Stomach (tissue), 9 donors: ENCODE data around the gene SLFN13. TPM values are rescaled to one million over a fixed set of nuclear protein-coding genes. Genes with fewer than 3 reads are reported as not detected.

Experiments used
- DNase-seq, 2 donors: peaks; one replicate each; pipeline versions ENCODE4 v3.0.0 to v3.0.0-alpha.2; 2013 to 2019
- H3K27ac ChIP-seq, 5 donors: fragments of 200-600 bp in 4 of 5; sonication (generic) in 4 of 5; one replicate each; pipeline ENCODE4 v1.5.1; 2013 to 2019; ENCODE audit warnings: mild to moderate bottlenecking in 1 of 5, moderate library complexity in 1 of 5
- H3K27me3 ChIP-seq, 3 donors: fragments of 200-600 bp; sonication (generic); one replicate each; pipeline ENCODE4 v1.5.1; 2017 to 2019; ENCODE audit warnings: mixed run types in 1 of 3
- H3K36me3 ChIP-seq, 4 donors: fragments of 200-600 bp; sonication (generic); 1 replicate in 3 of 4; 2 replicates in 1 of 4; pipeline ENCODE4 v1.5.1; 2016 to 2019
- H3K4me1 ChIP-seq, 4 donors: fragments of 200-600 bp; sonication (generic); one replicate each; pipeline ENCODE4 v1.5.1; 2016 to 2019
- H3K4me3 ChIP-seq, 4 donors: fragments of 200-600 bp; sonication (generic) in 3 of 4; one replicate each; pipeline ENCODE4 v1.5.1; 2016 to 2019; ENCODE audit warnings: mild to moderate bottlenecking in 1 of 4
- H3K9me3 ChIP-seq, 4 donors: fragments of 200-600 bp; sonication (generic); one replicate each; pipeline ENCODE4 v1.5.1; 2016 to 2019
- EP300 ChIP-seq: sonication (generic); formaldehyde crosslinking; IDR thresholded peaks from one replicate; pipeline ENCODE4 v1.6.1; 2017; ENCODE audit warnings: antibody characterized with exemption
- POLR2A ChIP-seq, 4 donors: fragments of 450-650 bp; IDR thresholded peaks; one replicate each; pipeline ENCODE4 v1.6.1; 2016; ENCODE audit warnings: antibody characterized with exemption in 4 of 4, control low read depth in 2 of 4, mild to moderate bottlenecking in 1 of 4, moderate library complexity in 1 of 4
- POLR2AphosphoS5 ChIP-seq, 3 donors: sonication (generic); formaldehyde crosslinking; IDR thresholded peaks; one replicate each; pipeline ENCODE4 v1.6.1; 2016; ENCODE audit warnings: antibody characterized with exemption in 3 of 3
- WGBS, 5 donors: extraction: QIAGEN DNeasy Blood & Tissue Kit in 3 of 5; methylation state at CpG; one replicate each; pipeline versions ENCODE4 v1.1.5 to v1.1.7; 2013 to 2018; 5-methylcytosine and 5-hydroxymethylcytosine counted together
- intact Hi-C: fragments of 100-400 bp; cut with DNase I; formaldehyde crosslinking; loops from one replicate; pipeline ENCODE4 v1.15.1; 2023; ENCODE audit warnings: low total_unique reads
- polyA plus RNA-seq, 3 donors: library from polyadenylated mRNA; stranded (reverse); fragments of 200-250 nt; gene quantifications; one replicate each; pipeline ENCODE4 v1.2.3, GENCODE V29; 2013
- total RNA-seq, 5 donors: library from RNA; depleted of rRNA; stranded (reverse); fragments of >200 nt; gene quantifications; one replicate each; pipeline versions ENCODE4 v1.1.0 to v1.2.3, GENCODE V29; 2014 to 2016
- TF ChIP-seq, protein P1 (sequence below), 7 experiments: fragments of 450-650 bp in 4 of 7; fragments of 200-600 bp in 3 of 7; sonication (generic) in 3 of 7; IDR thresholded peaks; one replicate each; pipeline ENCODE4 v1.5.1; 2016 to 2019; ENCODE audit warnings: antibody characterized with exemption in 7 of 7, control low read depth in 2 of 7, mild to moderate bottlenecking in 1 of 7
- donor health status: healthy with polysubstance abuse.
- donor health status: Bipolar disorder and iron deficiency.
- donor health status: healthy.

The SLFN13 gene
- total and polyA plus RNA-seq, 8 donors = 0.87 to 25.0 (median 2.7) TPM

DNA sequence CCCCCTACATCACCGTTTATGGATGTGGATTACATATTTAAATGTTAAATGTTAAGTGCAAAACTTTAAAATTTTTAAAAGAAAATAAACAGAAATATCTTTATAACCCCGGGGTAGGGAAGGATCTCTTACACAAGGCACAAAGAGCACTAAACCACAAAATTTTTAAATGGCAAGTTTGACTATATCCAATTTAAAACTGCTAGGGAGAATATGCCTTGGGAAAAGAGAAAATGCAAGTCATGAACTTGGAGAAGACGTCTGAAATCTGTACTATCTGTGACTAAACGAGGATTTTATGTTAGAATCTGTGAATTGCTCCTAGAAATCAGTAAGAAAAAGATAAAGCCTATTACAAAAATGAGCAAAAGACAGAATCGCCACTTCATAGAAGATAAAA is 28.7 kb upstream of the SLFN13 start:
- DNase-seq = no peak
- 70 to 76% (median 75%) methylated on average over 5 of the region's 5 CpGs for WGBS, 5 donors
- H3K36me3 ChIP-seq = no peaks in the 10 kb centered on the region
- H3K9me3 ChIP-seq = peaks cover 0 to 32% (median 0%) of the 10 kb centered on the region in 4 donors
- H3K4me3 ChIP-seq = no peak overlapping the region
- H3K27me3 ChIP-seq = peaks cover 0 to 31% (median 0%) of the 10 kb centered on the region in 3 donors
- intact Hi-C loops = no loop called here
- TF ChIP-seq, protein P1, sequence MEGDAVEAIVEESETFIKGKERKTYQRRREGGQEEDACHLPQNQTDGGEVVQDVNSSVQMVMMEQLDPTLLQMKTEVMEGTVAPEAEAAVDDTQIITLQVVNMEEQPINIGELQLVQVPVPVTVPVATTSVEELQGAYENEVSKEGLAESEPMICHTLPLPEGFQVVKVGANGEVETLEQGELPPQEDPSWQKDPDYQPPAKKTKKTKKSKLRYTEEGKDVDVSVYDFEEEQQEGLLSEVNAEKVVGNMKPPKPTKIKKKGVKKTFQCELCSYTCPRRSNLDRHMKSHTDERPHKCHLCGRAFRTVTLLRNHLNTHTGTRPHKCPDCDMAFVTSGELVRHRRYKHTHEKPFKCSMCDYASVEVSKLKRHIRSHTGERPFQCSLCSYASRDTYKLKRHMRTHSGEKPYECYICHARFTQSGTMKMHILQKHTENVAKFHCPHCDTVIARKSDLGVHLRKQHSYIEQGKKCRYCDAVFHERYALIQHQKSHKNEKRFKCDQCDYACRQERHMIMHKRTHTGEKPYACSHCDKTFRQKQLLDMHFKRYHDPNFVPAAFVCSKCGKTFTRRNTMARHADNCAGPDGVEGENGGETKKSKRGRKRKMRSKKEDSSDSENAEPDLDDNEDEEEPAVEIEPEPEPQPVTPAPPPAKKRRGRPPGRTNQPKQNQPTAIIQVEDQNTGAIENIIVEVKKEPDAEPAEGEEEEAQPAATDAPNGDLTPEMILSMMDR (IDR thresholded peaks at IDR 0.05) = no peak
- TF ChIP-seq POLR2AphosphoS5 (IDR thresholded peaks at IDR 0.05) (no peak), EP300 (no peak)
- no peaks in the 10 kb centered on the region for H3K4me1 ChIP-seq
- no peak overlapping the region for H3K27ac ChIP-seq

DNA sequence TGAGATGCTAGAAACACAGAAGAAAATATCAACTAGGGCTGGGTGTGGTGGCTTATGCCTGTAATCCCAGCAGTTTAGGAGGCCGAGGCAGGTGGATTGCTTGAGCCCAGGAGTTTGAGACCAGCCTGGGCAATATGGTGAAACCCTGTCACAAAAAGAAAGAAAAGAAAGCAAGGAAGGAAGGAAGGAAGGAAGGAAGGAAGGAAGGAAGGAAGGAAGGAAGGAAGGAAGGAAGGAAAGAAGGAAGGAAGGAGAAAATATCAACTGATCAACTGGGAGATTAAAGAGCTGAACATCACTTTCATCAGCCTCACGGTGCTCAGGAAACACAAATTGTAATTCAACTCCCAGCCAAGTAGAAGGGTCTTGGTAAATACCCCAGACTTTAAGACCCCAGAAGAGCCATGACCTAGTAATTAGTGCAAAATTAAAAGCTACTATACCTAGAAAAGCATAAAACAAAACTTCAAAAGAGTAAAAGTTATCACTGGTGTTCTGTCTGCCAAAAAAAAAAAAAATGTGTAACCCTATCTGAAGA is 27.8 kb upstream of the SLFN13 start:
- WGBS, 5 donors = 50 to 75% (median 68%) methylated on average over 2 of the region's 2 CpGs
- peaks cover 0 to 32% (median 0%) of the 10 kb centered on the region in 4 donors for H3K9me3 ChIP-seq
- no peak overlapping the region for H3K27ac ChIP-seq
- no peak overlapping the region for H3K4me3 ChIP-seq
- no peaks in the 10 kb centered on the region for H3K36me3 ChIP-seq
- H3K27me3 ChIP-seq = peaks cover 0 to 29% (median 0%) of the 10 kb centered on the region in 3 donors
- TF ChIP-seq POLR2AphosphoS5 (IDR thresholded peaks at IDR 0.05) (no peak), POLR2A (IDR thresholded peaks at IDR 0.05) (no peak), EP300 (no peak)
- TF ChIP-seq, protein P1 (IDR thresholded peaks at IDR 0.05) = no peak
- intact Hi-C loops = no loop called here
- no peak for DNase-seq
- no peaks in the 10 kb centered on the region for H3K4me1 ChIP-seq

DNA sequence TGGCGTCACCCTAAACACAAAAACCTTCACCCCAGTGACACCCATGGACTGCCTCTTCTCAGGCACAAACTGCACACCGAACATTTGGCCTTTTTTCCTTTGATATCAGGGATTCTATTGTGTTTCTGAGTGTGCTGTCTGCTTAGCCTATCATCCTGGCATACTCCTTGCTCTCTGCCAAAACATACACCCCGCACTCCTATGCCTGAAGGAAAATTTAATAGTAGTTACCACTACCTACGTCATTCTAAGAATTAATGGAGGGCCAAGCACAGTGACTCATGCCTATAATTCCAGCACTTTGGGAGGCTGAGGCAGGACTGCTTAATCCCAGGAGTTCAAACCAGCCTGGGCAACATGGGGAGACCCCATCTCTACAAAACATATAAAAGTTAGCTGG is 19.9 kb upstream of the SLFN13 start:
- 81 to 89% (median 85%) methylated on average over 4 of the region's 4 CpGs for WGBS, 5 donors
- TF ChIP-seq, protein P1 (IDR thresholded peaks at IDR 0.05) = no peak
- no peak for TF ChIP-seq POLR2A (IDR thresholded peaks at IDR 0.05)
- no peak for TF ChIP-seq POLR2AphosphoS5 (IDR thresholded peaks at IDR 0.05)
- no peak for TF ChIP-seq EP300
- H3K27ac ChIP-seq = no peak overlapping the region
- intact Hi-C loops = no loop called here
- H3K27me3 ChIP-seq = peaks cover 0 to under 1% (median 0%) of the 10 kb centered on the region in 3 donors
- no peak for DNase-seq
- no peak overlapping the region for H3K4me3 ChIP-seq
- no peaks in the 10 kb centered on the region for H3K36me3 ChIP-seq
- H3K9me3 ChIP-seq = peaks cover 0 to 12% (median 0%) of the 10 kb centered on the region in 4 donors
- no peaks in the 10 kb centered on the region for H3K4me1 ChIP-seq

DNA sequence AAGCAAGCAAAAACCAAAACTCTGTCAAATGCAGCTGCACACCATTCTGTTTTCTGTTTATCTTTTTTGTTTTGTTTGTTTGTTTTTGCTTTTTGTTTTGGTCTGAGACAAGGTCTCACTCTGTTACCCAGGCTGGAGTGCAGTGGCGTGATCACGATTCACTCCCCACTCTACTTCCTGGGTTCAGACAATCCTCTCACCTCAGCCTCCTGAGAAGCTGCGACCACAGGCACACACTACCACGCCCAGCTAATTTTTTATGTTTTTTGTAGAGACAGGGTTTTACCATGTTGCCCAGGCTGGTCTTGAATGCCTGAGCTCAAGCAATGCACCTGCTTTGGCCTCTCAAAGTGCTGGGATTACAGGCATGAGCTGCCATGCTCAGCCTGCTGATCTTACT is 19.3 kb upstream of the SLFN13 start:
- WGBS, 5 donors = 69 to 83% (median 77%) methylated on average over 4 of the region's 4 CpGs
- Histone ChIP-seq H3K27me3 (peaks cover 0 to 7% (median 0%) of the 10 kb centered on the region in 3 donors), H3K27ac (no peak overlapping the region), H3K36me3 (no peaks in the 10 kb centered on the region), H3K9me3 (peaks cover 0 to 8% (median 0%) of the 10 kb centered on the region in 4 donors), H3K4me1 (peaks cover 0 to 4% (median 2%) of the 10 kb centered on the region in 4 donors), H3K4me3 (no peak overlapping the region)
- TF ChIP-seq POLR2AphosphoS5 (IDR thresholded peaks at IDR 0.05) = no peak
- no peak for TF ChIP-seq EP300
- TF ChIP-seq, protein P1 (IDR thresholded peaks at IDR 0.05) = no peak
- no peak for TF ChIP-seq POLR2A (IDR thresholded peaks at IDR 0.05)
- no peak for DNase-seq
- intact Hi-C loops = no loop called here
